OCI-LY7 (cell line): ENCODE data around the gene KBTBD13.

ENCODE experiments used
- EZH2phosphoT487 ChIP-seq: fragments of 200-600 bp; sonication (generic); IDR thresholded peaks from 2 replicates; pipeline ENCODE4 v1.6.1; 2018; ENCODE audit warnings: low read depth, borderline replicate concordance, mild to moderate bottlenecking, mixed run types, antibody characterized with exemption, low read length, moderate library complexity, mixed read lengths
- TF ChIP-seq, protein P1 (sequence below): fragments of 200-600 bp; sonication (generic); conservative IDR thresholded peaks from 2 replicates; pipeline ENCODE4 v1.5.1; 2014; ENCODE audit warnings: mild to moderate bottlenecking, antibody characterized with exemption, low read length, moderate library complexity, mixed read lengths

GRCh38 chr15:65091946-65092770 lies 15.6 kb downstream of the KBTBD13 start:
- TF ChIP-seq, protein P1, sequence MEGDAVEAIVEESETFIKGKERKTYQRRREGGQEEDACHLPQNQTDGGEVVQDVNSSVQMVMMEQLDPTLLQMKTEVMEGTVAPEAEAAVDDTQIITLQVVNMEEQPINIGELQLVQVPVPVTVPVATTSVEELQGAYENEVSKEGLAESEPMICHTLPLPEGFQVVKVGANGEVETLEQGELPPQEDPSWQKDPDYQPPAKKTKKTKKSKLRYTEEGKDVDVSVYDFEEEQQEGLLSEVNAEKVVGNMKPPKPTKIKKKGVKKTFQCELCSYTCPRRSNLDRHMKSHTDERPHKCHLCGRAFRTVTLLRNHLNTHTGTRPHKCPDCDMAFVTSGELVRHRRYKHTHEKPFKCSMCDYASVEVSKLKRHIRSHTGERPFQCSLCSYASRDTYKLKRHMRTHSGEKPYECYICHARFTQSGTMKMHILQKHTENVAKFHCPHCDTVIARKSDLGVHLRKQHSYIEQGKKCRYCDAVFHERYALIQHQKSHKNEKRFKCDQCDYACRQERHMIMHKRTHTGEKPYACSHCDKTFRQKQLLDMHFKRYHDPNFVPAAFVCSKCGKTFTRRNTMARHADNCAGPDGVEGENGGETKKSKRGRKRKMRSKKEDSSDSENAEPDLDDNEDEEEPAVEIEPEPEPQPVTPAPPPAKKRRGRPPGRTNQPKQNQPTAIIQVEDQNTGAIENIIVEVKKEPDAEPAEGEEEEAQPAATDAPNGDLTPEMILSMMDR, result no peak
- no peak for TF ChIP-seq EZH2phosphoT487
